OCI-LY3 (cell line): ENCODE data around the gene ANKRD13D.

Experiments used
- H2AFZ ChIP-seq: fragments of 200-600, 300-600 bp; shearing (Covaris generic); 2 replicates; pipeline ENCODE4 v1.6.0; 2014; ENCODE audit warnings: antibody characterized with exemption, low read depth, low read length
- H3K27ac ChIP-seq: fragments of 200-600, 300-600 bp; sonication (generic); 2 replicates; pipeline ENCODE4 v1.5.1; 2014; ENCODE audit warnings: mild to moderate bottlenecking, low read length, moderate library complexity, mixed read lengths
- H3K27me3 ChIP-seq: fragments of 200-600, 300-600 bp; sonication (generic); 2 replicates; pipeline ENCODE4 v1.6.1; 2014; ENCODE audit warnings: low read depth, low read length, mixed read lengths
- H3K36me3 ChIP-seq: fragments of 200-600, 300-600 bp; sonication (generic); replicated peaks from 2 replicates; pipeline ENCODE3; 2014; ENCODE audit warnings: low read depth, low read length, mixed read lengths
- H3K4me1 ChIP-seq: fragments of 300-600, 200-600 bp; sonication (generic); 2 replicates; pipeline ENCODE4 v1.6.1; 2014; ENCODE audit warnings: low read length, mixed read lengths
- H3K4me2 ChIP-seq: fragments of 200-600, 300-600 bp; sonication (generic); 2 replicates; pipeline ENCODE4 v1.6.1; 2014; ENCODE audit warnings: low read length, mixed read lengths
- H3K4me3 ChIP-seq: fragments of 300-600, 200-600 bp; sonication (generic); 2 replicates; pipeline ENCODE4 v1.5.1; 2014; ENCODE audit warnings: antibody characterized with exemption, mild to moderate bottlenecking, low read length, moderate library complexity
- H3K79me2 ChIP-seq: fragments of 300-600, 200-600 bp; shearing (Covaris generic); 2 replicates; pipeline ENCODE4 v1.6.1; 2014; ENCODE audit warnings: mild to moderate bottlenecking, low read length, mixed read lengths
- H3K9ac ChIP-seq: fragments of 300-600, 200-600 bp; shearing (Covaris generic); 2 replicates; pipeline ENCODE4 v1.6.0; 2014; ENCODE audit warnings: mild to moderate bottlenecking, low read length, moderate library complexity
- H3K9me3 ChIP-seq: fragments of 200-600, 300-600 bp; shearing (Covaris generic); 2 replicates; pipeline ENCODE4 v1.6.1; 2014; ENCODE audit warnings: low read length, mixed read lengths; ENCODE audit not compliant: insufficient read depth
- H4K20me1 ChIP-seq: fragments of 200-600, 300-600 bp; sonication (generic); 2 replicates; pipeline ENCODE4 v1.6.1; 2016; ENCODE audit warnings: low read length, mixed read lengths; ENCODE audit not compliant: insufficient read depth
- EZH2phosphoT487 ChIP-seq: fragments of 200-600 bp; shearing (Covaris generic); IDR thresholded peaks from 2 replicates; pipeline ENCODE4 v1.6.1; 2018; ENCODE audit warnings: antibody characterized with exemption, mixed run types, low read depth
- TF ChIP-seq, protein P1 (sequence below): fragments of 200-600, 300-600 bp; sonication (generic); IDR thresholded peaks from 2 replicates; pipeline ENCODE4 v1.5.1; 2014; ENCODE audit warnings: antibody characterized with exemption, low read length, low read depth

ANKRD13D gene

DNA sequence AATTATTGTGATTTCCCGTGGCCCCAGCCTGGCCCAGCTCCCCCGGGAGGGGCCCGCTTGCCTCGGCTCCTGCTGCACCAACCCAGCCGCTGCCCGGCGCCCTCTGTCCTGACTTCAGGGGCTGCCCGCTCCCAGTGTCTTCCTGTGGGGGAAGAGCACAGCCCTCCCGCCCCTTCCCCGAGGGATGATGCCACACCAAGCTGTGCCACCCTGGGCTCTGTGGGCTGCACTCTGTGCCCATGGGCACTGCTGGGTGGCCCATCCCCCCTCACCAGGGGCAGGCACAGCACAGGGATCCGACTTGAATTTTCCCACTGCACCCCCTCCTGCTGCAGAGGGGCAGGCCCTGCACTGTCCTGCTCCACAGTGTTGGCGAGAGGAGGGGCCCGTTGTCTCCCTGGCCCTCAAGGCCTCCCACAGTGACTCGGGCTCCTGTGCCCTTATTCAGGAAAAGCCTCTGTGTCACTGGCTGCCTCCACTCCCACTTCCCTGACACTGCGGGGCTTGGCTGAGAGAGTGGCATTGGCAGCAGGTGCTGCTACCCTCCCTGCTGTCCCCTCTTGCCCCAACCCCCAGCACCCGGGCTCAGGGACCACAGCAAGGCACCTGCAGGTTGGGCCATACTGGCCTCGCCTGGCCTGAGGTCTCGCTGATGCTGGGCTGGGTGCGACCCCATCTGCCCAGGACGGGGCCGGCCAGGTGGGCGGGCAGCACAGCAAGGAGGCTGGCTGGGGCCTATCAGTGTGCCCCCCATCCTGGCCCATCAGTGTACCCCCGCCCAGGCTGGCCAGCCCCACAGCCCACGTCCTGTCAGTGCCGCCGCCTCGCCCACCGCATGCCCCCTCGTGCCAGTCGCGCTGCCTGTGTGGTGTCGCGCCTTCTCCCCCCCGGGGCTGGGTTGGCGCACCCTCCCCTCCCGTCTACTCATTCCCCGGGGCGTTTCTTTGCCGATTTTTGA, 3.3 kb upstream of the ANKRD13D start:
- H3K9ac ChIP-seq: no peak overlapping the region
- H3K4me2 ChIP-seq: no peak overlapping the region
- H2AFZ ChIP-seq: no peak overlapping the region
- H3K36me3 ChIP-seq: peaks cover 65% of the 10 kb centered on the region
- H3K4me3 ChIP-seq: no peak overlapping the region
- H3K79me2 ChIP-seq: peaks cover 28% of the 10 kb centered on the region
- no peaks in the 10 kb centered on the region for H4K20me1 ChIP-seq
- no peak overlapping the region for H3K27ac ChIP-seq
- no peak for TF ChIP-seq EZH2phosphoT487
- TF ChIP-seq, protein P1, sequence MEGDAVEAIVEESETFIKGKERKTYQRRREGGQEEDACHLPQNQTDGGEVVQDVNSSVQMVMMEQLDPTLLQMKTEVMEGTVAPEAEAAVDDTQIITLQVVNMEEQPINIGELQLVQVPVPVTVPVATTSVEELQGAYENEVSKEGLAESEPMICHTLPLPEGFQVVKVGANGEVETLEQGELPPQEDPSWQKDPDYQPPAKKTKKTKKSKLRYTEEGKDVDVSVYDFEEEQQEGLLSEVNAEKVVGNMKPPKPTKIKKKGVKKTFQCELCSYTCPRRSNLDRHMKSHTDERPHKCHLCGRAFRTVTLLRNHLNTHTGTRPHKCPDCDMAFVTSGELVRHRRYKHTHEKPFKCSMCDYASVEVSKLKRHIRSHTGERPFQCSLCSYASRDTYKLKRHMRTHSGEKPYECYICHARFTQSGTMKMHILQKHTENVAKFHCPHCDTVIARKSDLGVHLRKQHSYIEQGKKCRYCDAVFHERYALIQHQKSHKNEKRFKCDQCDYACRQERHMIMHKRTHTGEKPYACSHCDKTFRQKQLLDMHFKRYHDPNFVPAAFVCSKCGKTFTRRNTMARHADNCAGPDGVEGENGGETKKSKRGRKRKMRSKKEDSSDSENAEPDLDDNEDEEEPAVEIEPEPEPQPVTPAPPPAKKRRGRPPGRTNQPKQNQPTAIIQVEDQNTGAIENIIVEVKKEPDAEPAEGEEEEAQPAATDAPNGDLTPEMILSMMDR: no peak
- no peaks in the 10 kb centered on the region for H3K9me3 ChIP-seq
- H3K4me1 ChIP-seq: peaks cover 22% of the 10 kb centered on the region
- no peaks in the 10 kb centered on the region for H3K27me3 ChIP-seq

DNA sequence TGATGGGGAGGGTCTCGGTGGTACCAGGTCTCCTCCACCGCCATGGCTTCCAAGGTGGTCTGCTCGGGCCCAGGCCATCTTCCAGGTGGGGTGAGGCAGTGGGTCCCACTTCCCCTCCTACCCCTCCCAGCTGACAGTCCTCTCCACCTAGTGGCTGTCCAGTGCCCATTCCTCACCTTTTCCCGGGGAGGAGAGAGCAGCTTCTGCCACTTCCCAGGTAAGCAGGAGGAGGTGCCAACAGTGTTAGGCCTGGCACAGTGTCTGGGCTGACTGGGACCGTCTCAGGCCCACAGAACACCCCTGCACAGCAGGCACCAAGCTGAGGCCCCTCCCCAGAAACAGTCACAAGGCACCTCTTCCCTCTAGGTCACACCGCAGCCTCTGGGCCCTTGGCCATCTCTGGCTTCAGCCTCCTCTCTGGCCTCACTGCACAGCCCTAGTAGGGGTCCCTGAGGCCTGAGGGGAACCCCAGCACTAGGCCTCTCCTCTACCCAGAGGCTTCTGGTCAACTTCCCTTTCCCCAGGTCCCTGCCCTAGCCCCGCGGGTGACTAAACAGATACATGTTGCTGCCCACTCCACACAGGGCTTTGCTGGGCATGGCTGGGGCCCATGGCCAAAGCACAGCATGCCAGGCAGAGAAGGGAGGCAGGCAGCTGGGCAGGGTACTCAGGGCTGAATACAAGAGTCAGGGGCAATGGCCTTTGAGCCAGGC, 2.3 kb upstream of the ANKRD13D start:
- H3K9me3 ChIP-seq: no peaks in the 10 kb centered on the region
- H3K4me3 ChIP-seq: no peak overlapping the region
- TF ChIP-seq, protein P1: peak; percentile 7; the same call in 1 of the 2 replicates
- TF ChIP-seq EZH2phosphoT487: no peak
- peak overlapping the region; percentile 93; the same call in 1 of the 2 replicates for H3K4me2 ChIP-seq
- peaks cover 28% of the 10 kb centered on the region for H3K79me2 ChIP-seq
- no peaks in the 10 kb centered on the region for H3K27me3 ChIP-seq
- no peaks in the 10 kb centered on the region for H4K20me1 ChIP-seq
- peak overlapping the region; percentile 93 for H3K27ac ChIP-seq
- H3K4me1 ChIP-seq: peaks cover 22% of the 10 kb centered on the region
- H2AFZ ChIP-seq: no peak overlapping the region
- no peak overlapping the region for H3K9ac ChIP-seq
- H3K36me3 ChIP-seq: peaks cover 62% of the 10 kb centered on the region

DNA sequence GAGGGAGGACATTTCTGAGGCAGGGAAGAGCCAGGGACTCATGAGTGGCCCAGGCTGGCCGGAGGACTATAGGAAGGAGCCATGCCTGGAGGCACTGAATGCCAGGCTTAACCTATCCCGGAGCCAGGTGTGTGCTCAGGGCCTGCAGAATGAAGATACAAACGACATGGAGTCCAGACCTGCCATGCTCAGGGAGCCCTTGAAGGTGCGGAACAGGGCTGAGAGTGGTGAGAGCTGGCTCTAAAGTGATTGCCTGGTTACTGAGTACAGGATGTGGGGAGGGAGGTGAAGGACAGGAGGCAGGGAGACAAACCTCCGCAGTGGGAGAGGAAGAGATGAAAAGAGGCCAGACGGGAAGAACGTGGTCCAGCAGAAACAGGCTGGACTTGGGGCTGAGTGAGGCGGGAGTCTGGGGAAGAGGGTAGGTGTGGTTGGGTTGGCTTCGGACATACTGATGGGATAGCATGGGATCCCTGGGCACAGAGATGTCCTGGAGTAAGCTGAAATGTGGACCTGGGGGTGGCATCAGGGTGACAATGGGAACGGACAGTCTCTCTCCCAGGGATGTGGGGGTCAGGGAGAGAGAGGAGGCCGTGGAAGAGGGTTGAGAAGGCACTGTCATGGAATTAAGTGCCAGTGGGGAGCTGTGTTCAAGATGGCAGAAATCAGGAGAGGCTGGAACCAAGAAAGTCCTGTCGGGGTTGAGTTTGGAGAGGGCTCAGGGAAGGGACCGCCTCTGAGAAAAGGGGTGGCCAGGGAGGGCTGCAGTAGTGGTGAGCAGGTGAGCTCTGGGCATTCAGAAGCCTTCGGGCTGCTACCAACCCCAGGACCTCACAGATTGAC, 1.5 kb upstream of the ANKRD13D start:
- Histone ChIP-seq H3K9ac (peak overlapping the region; percentile 97), H3K27me3 (no peaks in the 10 kb centered on the region), H3K4me2 (peak overlapping the region; percentile 93), H3K36me3 (peaks cover 61% of the 10 kb centered on the region), H3K27ac (peak overlapping the region; percentile 93), H4K20me1 (no peaks in the 10 kb centered on the region), H3K4me1 (peaks cover 22% of the 10 kb centered on the region), H3K9me3 (no peaks in the 10 kb centered on the region), H2AFZ (no peak overlapping the region), H3K79me2 (peaks cover 28% of the 10 kb centered on the region), H3K4me3 (peak overlapping the region; percentile 86)
- TF ChIP-seq, protein P1: no peak
- TF ChIP-seq EZH2phosphoT487: no peak
